NCI-H128 (cell line): Measurements from ENCODE around the gene CLUH.

Experiments used
- DNase-seq: peaks from one replicate; lab custom pipeline; 2025; ENCODE audit not compliant: unreplicated experiment; lab: John Stamatoyannopoulos, UW

Gene CLUH

GRCh38 chr17:2722611-2723010 is 11.0 kb upstream of the CLUH start:
- no peak for DNase-seq

GRCh38 chr17:2721603-2722002 is 10.0 kb upstream of the CLUH start:
- no peak for DNase-seq

- no peak for DNase-seq
Measured at GRCh38 chr17:2719861-2720260, 8.3 kb upstream of the CLUH start.

- DNase-seq, result no peak
Measured at GRCh38 chr17:2718150-2718938, 6.8 kb upstream of the CLUH start.

GRCh38 chr17:2716649-2717048 is 5.1 kb upstream of the CLUH start:
- no peak for DNase-seq

- no peak for DNase-seq
Measured at GRCh38 chr17:2713881-2714280, 2.3 kb upstream of the CLUH start.

GRCh38 chr17:2712300-2713043 is 908 bp upstream of the CLUH start:
- DNase-seq, result no peak

- no peak for DNase-seq
Measured at GRCh38 chr17:2710803-2711607, 559 bp downstream of the CLUH start.

- no peak for DNase-seq
Measured at GRCh38 chr17:2710071-2710802, 1.3 kb downstream of the CLUH start.

- DNase-seq, result no peak
Measured at GRCh38 chr17:2709183-2709661, 2.3 kb downstream of the CLUH start.

GRCh38 chr17:2708585-2709182 is 2.9 kb downstream of the CLUH start:
- DNase-seq, result no peak

GRCh38 chr17:2707721-2708584 is 3.6 kb downstream of the CLUH start:
- DNase-seq, result no peak

- no peak for DNase-seq
Measured at GRCh38 chr17:2706911-2707510, 4.6 kb downstream of the CLUH start.

- no peak for DNase-seq
Measured at GRCh38 chr17:2705888-2706795, 5.4 kb downstream of the CLUH start.

- DNase-seq, result no peak
Measured at GRCh38 chr17:2705263-2705662, 6.3 kb downstream of the CLUH start.

GRCh38 chr17:2704890-2705248 is 6.7 kb downstream of the CLUH start:
- DNase-seq, result no peak

GRCh38 chr17:2704031-2704889 is 7.3 kb downstream of the CLUH start:
- DNase-seq, result no peak
